Measurements from ENCODE around the gene CHRNA10.

DNA sequence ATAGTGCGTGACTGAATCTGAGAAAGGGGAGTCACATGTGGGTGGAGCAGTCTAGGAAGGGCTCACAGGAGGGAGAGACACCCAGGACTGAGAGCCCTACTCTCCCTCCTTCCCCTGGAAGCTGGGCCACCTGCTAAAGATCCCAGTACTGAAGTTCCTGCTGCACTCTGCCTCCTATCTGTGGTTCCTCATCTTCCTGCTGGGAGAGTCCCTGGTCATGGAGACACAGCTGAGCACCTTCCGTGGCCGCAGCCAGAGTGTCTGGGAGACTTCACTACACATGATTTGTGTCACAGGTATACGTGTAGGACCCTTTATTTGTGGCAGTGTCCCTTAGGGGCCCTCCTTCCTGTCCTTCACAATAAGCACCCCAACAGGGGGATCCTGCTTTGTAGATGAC, 48.7 kb downstream of the CHRNA10 start:
- TF ChIP-seq CTCF (IDR thresholded peaks at IDR 0.05) (no peak), POLR2A (IDR thresholded peaks at IDR 0.05) (no peak)

Data from thyroid gland (tissue), 4 donors.